Measurements from ENCODE around the gene DHCR7.
"Not testable (repeated sequence)": the region's sequence is repeated elsewhere in the genome, so short reads cannot be mapped to it uniquely, and the experiment has no call there.

Gene DHCR7

DNA sequence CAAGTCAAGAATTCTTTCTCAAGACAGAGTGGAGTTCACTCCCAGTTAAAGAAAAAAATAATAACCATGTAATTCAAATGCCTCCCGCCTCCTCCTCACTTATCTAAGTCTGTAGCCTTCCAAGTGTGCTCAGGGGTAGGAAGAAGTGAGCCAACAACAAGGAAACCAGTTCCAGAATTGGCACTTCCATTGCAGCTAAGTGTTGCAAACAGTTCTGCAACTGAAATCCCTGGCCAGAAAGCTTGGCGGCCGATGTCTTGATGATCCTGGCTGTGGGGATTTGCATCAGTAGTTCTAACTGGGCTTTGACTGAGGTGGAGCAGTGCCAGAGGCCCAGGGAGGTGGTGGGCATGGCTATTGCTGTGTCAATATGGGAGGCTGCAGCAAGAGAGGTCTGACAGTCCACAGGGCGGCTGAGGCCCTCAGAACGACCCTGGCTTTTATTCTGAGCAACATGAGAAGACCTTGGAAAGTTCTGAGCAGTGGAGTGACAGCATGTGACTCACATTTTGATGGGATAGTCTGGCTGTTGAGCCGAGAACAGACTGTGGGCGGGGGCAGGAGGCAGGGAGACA is 19.2 kb downstream of the DHCR7 start:
- Histone ChIP-seq H3K9me3 (ENCODE audit: control insufficient read depth, insufficient read depth, low read length) (no peaks in the 10 kb centered on the region), H3K4me1 (ENCODE audit: control insufficient read depth, insufficient read depth, low read length) (no peaks in the 10 kb centered on the region), H3K27me3 (ENCODE audit: control insufficient read depth, insufficient read depth, low read length) (no peaks in the 10 kb centered on the region), H3K36me3 (ENCODE audit: control insufficient read depth, insufficient read depth, low read length) (no peaks in the 10 kb centered on the region), H3K4me3 (ENCODE audit: low read length) (no peak overlapping the region), H3K27ac (ENCODE audit: low read length) (no peak overlapping the region)
- no peak for DNase-seq (ENCODE audit: low read depth, low spot score)
- WGBS (ENCODE audit: insufficient coverage, insufficient read length): no CpG with 5 or more reads among the region's 7 CpGs

DNA sequence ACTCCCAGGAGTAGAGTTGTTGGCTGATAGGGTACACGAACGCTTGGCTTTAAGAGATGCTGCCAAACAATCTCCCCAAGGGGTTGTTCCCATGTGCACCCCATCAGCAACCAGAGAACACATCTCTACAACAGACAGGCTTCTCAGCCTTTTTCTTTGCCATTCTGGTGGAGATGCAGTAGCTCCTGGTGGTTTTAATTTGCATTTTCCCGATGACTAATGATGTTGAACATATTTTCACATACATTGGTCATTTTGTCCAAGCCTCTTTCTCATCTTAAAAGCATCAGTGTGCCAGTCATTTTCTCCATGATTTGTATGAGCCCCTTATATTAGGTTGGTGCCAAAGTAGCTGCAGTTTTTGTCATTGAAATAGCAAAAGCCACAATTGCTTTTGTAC is 21.8 kb downstream of the DHCR7 start:
- no peaks in the 10 kb centered on the region for H3K4me1 ChIP-seq (ENCODE audit: control insufficient read depth, insufficient read depth, low read length)
- no CpG with 5 or more reads among the region's 3 CpGs for WGBS (ENCODE audit: insufficient coverage, insufficient read length)
- H3K4me3 ChIP-seq (ENCODE audit: low read length): no peak overlapping the region
- H3K36me3 ChIP-seq (ENCODE audit: control insufficient read depth, insufficient read depth, low read length): no peaks in the 10 kb centered on the region
- H3K27ac ChIP-seq (ENCODE audit: low read length): no peak overlapping the region
- no peaks in the 10 kb centered on the region for H3K27me3 ChIP-seq (ENCODE audit: control insufficient read depth, insufficient read depth, low read length)
- DNase-seq (ENCODE audit: low read depth, low spot score): no peak
- no peaks in the 10 kb centered on the region for H3K9me3 ChIP-seq (ENCODE audit: control insufficient read depth, insufficient read depth, low read length)

DNA sequence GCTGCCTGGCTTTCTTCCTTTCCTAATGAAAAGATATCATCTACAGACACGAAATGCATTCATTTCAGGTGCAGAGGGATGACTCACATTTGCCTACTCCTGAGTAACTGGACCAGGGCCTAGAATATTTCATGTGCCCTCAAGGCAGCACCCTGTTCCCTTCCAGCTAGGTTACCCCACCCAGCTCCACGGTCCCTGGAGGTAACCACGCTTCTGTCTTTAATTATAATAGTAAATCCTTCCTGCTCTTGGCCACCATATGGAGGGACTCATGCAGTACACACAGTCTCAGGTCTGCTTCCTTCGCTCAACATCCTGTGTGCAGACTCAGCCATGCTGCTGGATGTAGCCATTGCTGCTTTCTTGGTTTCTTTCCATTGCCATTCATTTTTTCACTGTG is 22.3 kb downstream of the DHCR7 start:
- no CpG with 5 or more reads among the region's 4 CpGs for WGBS (ENCODE audit: insufficient coverage, insufficient read length)
- no peak overlapping the region for H3K4me3 ChIP-seq (ENCODE audit: low read length)
- no peak for DNase-seq (ENCODE audit: low read depth, low spot score)
- no peaks in the 10 kb centered on the region for H3K9me3 ChIP-seq (ENCODE audit: control insufficient read depth, insufficient read depth, low read length)
- H3K36me3 ChIP-seq (ENCODE audit: control insufficient read depth, insufficient read depth, low read length): no peaks in the 10 kb centered on the region
- no peaks in the 10 kb centered on the region for H3K27me3 ChIP-seq (ENCODE audit: control insufficient read depth, insufficient read depth, low read length)
- H3K27ac ChIP-seq (ENCODE audit: low read length): no peak overlapping the region
- no peaks in the 10 kb centered on the region for H3K4me1 ChIP-seq (ENCODE audit: control insufficient read depth, insufficient read depth, low read length)

DNA sequence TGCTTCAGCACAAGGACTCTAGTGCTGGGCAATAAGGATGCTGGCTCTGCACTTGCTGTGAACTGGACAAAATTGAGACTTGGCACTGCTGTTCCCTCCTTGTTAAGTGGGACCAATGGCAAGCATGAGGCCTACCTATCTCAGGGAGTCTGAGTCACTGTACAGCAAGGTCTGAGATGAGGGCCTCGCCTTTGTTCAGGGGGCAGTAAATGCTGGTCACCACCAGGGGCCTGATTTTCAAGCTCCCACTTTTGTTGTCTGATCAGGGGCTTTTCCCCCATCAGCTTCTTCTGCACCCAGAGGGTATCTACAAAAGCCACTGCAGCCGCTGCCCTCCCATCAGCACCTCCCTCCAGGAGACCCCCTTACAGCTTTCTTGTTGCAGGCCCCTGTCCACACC is 22.8 kb downstream of the DHCR7 start:
- H3K36me3 ChIP-seq (ENCODE audit: control insufficient read depth, insufficient read depth, low read length): no peaks in the 10 kb centered on the region
- no peak overlapping the region for H3K4me3 ChIP-seq (ENCODE audit: low read length)
- DNase-seq (ENCODE audit: low read depth, low spot score): no peak
- no peak overlapping the region for H3K27ac ChIP-seq (ENCODE audit: low read length)
- H3K9me3 ChIP-seq (ENCODE audit: control insufficient read depth, insufficient read depth, low read length): no peaks in the 10 kb centered on the region
- no peaks in the 10 kb centered on the region for H3K4me1 ChIP-seq (ENCODE audit: control insufficient read depth, insufficient read depth, low read length)
- H3K27me3 ChIP-seq (ENCODE audit: control insufficient read depth, insufficient read depth, low read length): no peaks in the 10 kb centered on the region
- WGBS (ENCODE audit: insufficient coverage, insufficient read length): no CpG with 5 or more reads among the region's 2 CpGs

DNA sequence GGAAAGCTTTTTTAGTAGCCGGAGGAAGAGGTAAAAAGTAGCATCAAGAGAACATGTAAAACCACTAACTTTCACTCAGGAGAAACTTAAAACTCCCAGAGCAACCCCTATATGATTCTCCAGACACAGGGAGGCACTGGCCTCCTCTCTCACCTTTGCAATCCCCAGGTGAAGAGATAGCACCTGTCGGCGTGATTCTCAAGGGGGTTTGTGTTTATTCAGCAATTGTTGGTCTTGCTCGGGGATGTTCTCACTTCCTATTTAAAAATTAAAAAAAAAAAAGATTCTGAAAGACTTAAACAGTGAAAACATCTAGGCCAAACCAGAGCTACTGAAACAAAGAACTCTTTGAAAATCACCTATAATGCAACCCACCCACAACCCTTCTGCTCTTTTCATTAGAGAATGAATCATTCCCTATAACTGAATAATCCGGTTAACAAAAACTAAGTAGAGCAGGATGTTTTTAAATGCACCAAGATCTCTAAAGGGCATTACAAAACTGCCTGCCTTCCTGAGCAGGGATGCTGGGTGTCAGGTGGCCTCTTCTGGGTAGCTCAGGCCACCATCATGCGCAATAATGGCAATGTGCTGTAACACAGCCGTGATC is 24.9 kb downstream of the DHCR7 start:
- no peak overlapping the region for H3K27ac ChIP-seq (ENCODE audit: low read length)
- H3K9me3 ChIP-seq (ENCODE audit: control insufficient read depth, insufficient read depth, low read length): no peaks in the 10 kb centered on the region
- H3K27me3 ChIP-seq (ENCODE audit: control insufficient read depth, insufficient read depth, low read length): no peaks in the 10 kb centered on the region
- DNase-seq (ENCODE audit: low read depth, low spot score): no peak
- no peaks in the 10 kb centered on the region for H3K4me1 ChIP-seq (ENCODE audit: control insufficient read depth, insufficient read depth, low read length)
- no peaks in the 10 kb centered on the region for H3K36me3 ChIP-seq (ENCODE audit: control insufficient read depth, insufficient read depth, low read length)
- no peak overlapping the region for H3K4me3 ChIP-seq (ENCODE audit: low read length)
- no CpG with 5 or more reads among the region's 7 CpGs for WGBS (ENCODE audit: insufficient coverage, insufficient read length)

DNA sequence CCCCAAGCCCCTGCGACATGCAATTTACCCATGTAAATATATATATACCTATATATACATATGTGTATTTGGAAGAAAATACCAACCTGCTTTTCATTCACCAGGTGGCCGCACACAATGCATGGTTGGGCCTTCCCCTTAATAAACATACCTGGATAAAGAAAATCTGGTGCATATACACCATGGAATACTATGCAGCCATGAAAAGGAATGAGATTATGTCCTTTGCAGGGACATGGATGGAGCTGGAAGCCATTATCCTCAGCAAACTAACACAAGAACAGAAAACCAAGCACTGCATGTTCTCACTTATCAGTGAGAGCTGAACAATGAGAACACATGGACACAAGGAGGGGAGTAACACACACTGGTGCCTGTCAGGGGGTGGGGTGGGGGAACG is 25.9 kb downstream of the DHCR7 start:
- not testable (repeated sequence) for DNase-seq (ENCODE audit: low read depth, low spot score); H3K27ac ChIP-seq (ENCODE audit: low read length); H3K27me3 ChIP-seq (ENCODE audit: control insufficient read depth, insufficient read depth, low read length); H3K4me3 ChIP-seq (ENCODE audit: low read length); H3K4me1 ChIP-seq (ENCODE audit: control insufficient read depth, insufficient read depth, low read length); H3K36me3 ChIP-seq (ENCODE audit: control insufficient read depth, insufficient read depth, low read length); H3K9me3 ChIP-seq (ENCODE audit: control insufficient read depth, insufficient read depth, low read length)
- no CpG with 5 or more reads among the region's 3 CpGs for WGBS (ENCODE audit: insufficient coverage, insufficient read length)

DNA sequence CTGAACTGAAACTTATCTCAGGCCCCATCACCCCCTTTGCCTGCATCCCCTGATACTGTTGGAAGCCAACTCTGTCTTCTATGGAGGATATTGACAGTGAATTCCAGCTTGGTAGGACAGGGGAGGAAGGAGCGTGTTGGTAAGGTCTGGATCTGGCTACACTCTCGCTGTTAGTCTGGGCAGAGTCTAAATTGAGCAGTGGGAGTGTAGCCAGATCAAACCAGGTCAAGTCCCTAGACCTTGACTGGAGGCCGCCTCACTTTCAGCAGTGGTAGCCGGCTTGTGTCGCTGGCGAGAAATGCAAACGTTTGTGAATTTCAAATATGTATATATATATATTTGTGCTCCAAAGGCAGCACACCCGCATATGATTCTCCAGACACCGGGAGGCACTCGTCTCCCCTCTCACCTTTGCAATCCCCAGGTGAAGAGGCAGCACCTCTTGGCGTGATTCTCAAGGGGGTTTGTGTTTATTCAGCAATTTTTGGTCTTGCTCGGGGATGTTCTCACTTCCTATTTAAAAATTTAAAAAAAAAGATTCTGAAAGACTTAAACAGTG is 26.7 kb downstream of the DHCR7 start:
- no peak for DNase-seq (ENCODE audit: low read depth, low spot score)
- WGBS (ENCODE audit: insufficient coverage, insufficient read length): no CpG with 5 or more reads among the region's 12 CpGs
- Histone ChIP-seq H3K27me3 (ENCODE audit: control insufficient read depth, insufficient read depth, low read length) (no peaks in the 10 kb centered on the region), H3K4me1 (ENCODE audit: control insufficient read depth, insufficient read depth, low read length) (no peaks in the 10 kb centered on the region), H3K27ac (ENCODE audit: low read length) (no peak overlapping the region), H3K36me3 (ENCODE audit: control insufficient read depth, insufficient read depth, low read length) (no peaks in the 10 kb centered on the region), H3K4me3 (ENCODE audit: low read length) (no peak overlapping the region), H3K9me3 (ENCODE audit: control insufficient read depth, insufficient read depth, low read length) (no peaks in the 10 kb centered on the region)

DNA sequence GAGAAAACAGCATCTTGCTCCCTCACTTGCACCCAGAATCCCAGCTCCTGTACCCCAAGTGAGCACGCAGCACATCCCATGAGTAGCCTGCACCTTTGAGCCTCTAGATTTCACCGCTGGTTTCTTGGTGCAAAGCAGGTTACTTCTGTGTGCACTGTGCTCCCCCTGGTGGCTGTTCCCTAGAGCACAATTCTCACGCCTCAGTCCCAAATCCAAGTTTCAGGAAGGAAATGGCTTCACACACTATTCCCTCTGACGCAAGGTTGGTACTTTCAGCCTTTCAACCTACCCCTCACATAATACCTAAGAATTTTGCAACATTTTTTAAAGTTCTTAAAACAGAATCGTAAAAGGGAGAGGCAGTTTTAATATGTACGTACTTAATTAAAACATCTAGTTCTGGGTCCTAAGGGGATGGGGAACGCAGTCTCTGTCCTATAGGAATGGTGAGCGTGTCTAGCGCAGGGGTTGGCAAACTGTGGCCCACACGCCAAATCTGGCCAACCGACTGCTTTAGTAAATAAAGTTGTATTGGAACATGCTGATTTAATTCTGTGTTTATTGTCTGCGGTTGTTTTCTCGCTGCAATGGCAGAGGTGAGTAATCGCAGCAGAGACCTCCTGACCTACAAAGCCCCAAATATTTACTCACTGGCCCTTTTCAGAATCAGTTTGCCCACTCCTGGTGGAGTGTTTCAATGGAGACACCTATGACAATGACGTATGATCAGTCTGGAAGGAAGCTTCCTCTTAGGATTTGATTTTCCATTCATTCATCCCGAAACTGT is 27.5 kb downstream of the DHCR7 start:
- H3K27ac ChIP-seq (ENCODE audit: low read length): no peak overlapping the region
- H3K9me3 ChIP-seq (ENCODE audit: control insufficient read depth, insufficient read depth, low read length): no peaks in the 10 kb centered on the region
- peak; percentile 60 for DNase-seq (ENCODE audit: low read depth, low spot score)
- no peaks in the 10 kb centered on the region for H3K36me3 ChIP-seq (ENCODE audit: control insufficient read depth, insufficient read depth, low read length)
- no peaks in the 10 kb centered on the region for H3K4me1 ChIP-seq (ENCODE audit: control insufficient read depth, insufficient read depth, low read length)
- WGBS (ENCODE audit: insufficient coverage, insufficient read length): no CpG with 5 or more reads among the region's 16 CpGs
- H3K27me3 ChIP-seq (ENCODE audit: control insufficient read depth, insufficient read depth, low read length): no peaks in the 10 kb centered on the region
- H3K4me3 ChIP-seq (ENCODE audit: low read length): no peak overlapping the region

DNA sequence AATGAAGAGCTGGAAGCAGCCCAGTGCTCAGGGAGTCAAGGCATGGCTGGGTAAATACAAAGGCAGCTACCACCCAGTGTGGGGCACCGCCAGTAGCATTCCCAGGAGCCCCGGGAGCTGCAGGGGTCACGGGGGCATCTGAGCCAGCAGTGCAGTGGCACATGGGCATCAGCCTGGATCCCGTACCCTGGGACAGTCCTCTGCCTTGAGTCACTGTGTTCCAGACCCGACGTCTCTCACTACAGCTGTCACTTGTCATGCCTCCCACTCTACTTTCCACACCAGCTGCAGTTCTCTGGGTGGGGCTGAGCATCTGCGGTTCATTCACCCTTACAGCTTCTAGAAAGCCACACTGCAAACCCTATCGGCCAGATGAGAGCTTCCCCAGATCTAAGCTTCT is 29.6 kb downstream of the DHCR7 start:
- no peak overlapping the region for H3K4me3 ChIP-seq (ENCODE audit: low read length)

DNA sequence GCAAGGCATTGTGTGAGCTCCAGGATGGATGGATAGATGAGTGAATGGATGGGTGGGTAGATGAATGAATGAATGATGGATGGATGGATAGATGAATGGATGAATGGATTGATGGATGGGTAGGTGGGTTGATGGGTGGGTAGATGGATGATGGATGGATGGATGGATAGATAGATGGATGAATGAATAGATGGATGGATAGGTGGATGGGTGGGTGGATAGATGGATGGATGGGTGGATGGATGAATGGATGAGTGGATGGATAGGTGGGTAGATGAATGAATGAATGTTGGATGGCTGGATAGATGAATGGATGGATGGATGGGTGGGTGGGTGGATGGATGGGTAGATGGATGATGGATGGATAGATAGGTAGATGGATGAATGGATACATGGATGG is 33.5 kb downstream of the DHCR7 start:
- Histone ChIP-seq H3K27ac (ENCODE audit: low read length) (no peak overlapping the region), H3K9me3 (ENCODE audit: control insufficient read depth, insufficient read depth, low read length) (no peaks in the 10 kb centered on the region), H3K4me1 (ENCODE audit: control insufficient read depth, insufficient read depth, low read length) (no peaks in the 10 kb centered on the region), H3K36me3 (ENCODE audit: control insufficient read depth, insufficient read depth, low read length) (no peaks in the 10 kb centered on the region), H3K27me3 (ENCODE audit: control insufficient read depth, insufficient read depth, low read length) (no peaks in the 10 kb centered on the region), H3K4me3 (ENCODE audit: low read length) (no peak overlapping the region)
- no peak for DNase-seq (ENCODE audit: low read depth, low spot score)

More for the DNA sequence above, 29.6 kb downstream of the DHCR7 start:
- DNase-seq (ENCODE audit: low read depth, low spot score): no peak
- no peaks in the 10 kb centered on the region for H3K27me3 ChIP-seq (ENCODE audit: control insufficient read depth, insufficient read depth, low read length)
- no peaks in the 10 kb centered on the region for H3K4me1 ChIP-seq (ENCODE audit: control insufficient read depth, insufficient read depth, low read length)
- no peaks in the 10 kb centered on the region for H3K9me3 ChIP-seq (ENCODE audit: control insufficient read depth, insufficient read depth, low read length)
- WGBS (ENCODE audit: insufficient coverage, insufficient read length): no CpG with 5 or more reads among the region's 8 CpGs
- no peaks in the 10 kb centered on the region for H3K36me3 ChIP-seq (ENCODE audit: control insufficient read depth, insufficient read depth, low read length)
- H3K27ac ChIP-seq (ENCODE audit: low read length): no peak overlapping the region
